ENCODE measurements around the gene MB.

MB gene

DNA sequence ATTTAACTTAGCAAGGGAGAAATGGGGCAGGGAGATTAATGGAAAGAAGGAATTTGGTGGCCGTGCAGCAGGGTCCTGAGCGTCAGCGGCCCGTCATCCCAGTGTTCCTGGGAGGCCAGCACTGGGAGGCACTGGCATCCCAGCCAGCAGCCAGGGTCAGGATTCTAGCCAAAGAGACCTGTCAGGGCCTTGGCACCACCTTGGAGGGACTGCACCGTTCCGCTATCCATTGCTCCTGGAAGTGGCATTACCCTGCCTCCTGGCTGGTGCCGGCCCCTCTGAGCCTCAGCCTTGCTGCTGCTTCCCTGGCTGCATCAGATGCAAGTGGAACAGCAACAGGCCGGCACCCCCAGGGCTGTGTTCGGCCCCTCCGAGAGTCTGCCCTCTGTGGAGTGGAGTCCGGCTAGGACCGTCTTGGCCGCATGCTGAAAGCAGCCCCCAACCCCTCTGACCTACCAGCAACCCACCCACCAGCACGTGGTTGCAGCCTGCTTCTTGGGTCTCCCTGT is 46.4 kb downstream of the MB start:
- no peak overlapping the region for H3K27ac Mint-ChIP-seq
- H3K4me3 Mint-ChIP-seq, result no peak overlapping the region
- H3K27me3 Mint-ChIP-seq (ENCODE audit: low read depth), result no peaks in the 10 kb centered on the region
- H3K9me3 Mint-ChIP-seq, result no peaks in the 10 kb centered on the region
- no peaks in the 10 kb centered on the region for H3K4me1 Mint-ChIP-seq (ENCODE audit: low read depth)
- H3K36me3 Mint-ChIP-seq (ENCODE audit: low read depth), result no peaks in the 10 kb centered on the region

GRCh38 chr22:35569916-35570315 is 47.2 kb downstream of the MB start:
- H3K36me3 Mint-ChIP-seq (ENCODE audit: low read depth), result no peaks in the 10 kb centered on the region
- H3K4me1 Mint-ChIP-seq (ENCODE audit: low read depth), result no peaks in the 10 kb centered on the region

DNA sequence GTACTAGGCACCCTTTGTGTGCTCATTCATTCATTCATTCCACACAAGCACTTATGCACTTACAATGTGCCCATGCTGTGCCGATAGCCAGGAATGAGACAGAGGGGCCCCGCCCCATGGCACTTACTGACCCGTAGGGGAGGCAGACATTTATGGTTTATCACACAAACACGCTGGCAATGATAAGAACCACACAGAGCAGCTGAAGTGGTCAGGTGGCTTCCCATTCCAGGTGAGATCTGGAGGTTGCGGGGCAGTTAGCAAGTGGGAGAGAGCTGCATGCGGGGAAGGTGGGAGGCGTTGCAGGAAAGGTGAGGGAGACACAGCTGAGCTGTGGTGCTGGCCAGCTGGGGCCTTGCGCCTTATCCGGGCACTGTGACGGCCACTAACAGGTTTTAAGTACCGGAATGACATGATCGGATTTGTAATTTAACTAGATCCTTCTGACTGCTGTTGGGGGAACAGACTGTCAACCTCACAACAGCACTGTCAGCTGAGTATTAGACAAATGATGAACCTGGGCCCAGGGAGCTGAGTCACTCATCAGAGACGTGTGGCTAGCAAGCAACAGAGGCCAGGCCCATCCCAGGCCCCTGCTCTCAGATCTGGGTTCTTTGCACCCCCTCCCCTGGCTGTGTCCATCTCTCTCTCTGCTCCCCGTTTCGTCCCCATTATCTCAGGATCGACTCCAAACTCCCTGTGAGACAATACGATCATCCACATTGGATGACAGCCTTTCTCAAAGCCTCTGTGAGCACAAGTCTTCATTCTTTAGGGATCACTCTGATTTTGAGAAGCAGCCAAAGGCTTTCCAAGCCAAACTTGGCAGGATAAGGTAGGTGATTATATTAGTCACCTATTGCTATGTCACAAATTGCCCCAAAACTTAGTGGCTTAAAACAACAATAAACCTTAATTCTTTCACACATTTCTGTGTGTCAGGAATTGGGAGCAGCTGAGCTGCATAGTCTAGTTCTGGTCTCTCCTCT is 48.1 kb downstream of the MB start:
- Mint-ChIP-seq H3K36me3 (ENCODE audit: low read depth) (no peaks in the 10 kb centered on the region), H3K4me1 (ENCODE audit: low read depth) (no peaks in the 10 kb centered on the region), H3K27ac (no peak overlapping the region), H3K9me3 (no peaks in the 10 kb centered on the region), H3K4me3 (no peak overlapping the region), H3K27me3 (ENCODE audit: low read depth) (no peaks in the 10 kb centered on the region)

More at GRCh38 chr22:35569916-35570315, 47.2 kb downstream of the MB start:
- no peak overlapping the region for H3K27ac Mint-ChIP-seq
- H3K4me3 Mint-ChIP-seq, result no peak overlapping the region
- H3K9me3 Mint-ChIP-seq, result no peaks in the 10 kb centered on the region
- no peaks in the 10 kb centered on the region for H3K27me3 Mint-ChIP-seq (ENCODE audit: low read depth)

- H3K4me1 Mint-ChIP-seq (ENCODE audit: low read depth), result no peaks in the 10 kb centered on the region
These were observed 49.6 kb downstream of the MB start for GRCh38 chr22:35567351-35568141.

DNA sequence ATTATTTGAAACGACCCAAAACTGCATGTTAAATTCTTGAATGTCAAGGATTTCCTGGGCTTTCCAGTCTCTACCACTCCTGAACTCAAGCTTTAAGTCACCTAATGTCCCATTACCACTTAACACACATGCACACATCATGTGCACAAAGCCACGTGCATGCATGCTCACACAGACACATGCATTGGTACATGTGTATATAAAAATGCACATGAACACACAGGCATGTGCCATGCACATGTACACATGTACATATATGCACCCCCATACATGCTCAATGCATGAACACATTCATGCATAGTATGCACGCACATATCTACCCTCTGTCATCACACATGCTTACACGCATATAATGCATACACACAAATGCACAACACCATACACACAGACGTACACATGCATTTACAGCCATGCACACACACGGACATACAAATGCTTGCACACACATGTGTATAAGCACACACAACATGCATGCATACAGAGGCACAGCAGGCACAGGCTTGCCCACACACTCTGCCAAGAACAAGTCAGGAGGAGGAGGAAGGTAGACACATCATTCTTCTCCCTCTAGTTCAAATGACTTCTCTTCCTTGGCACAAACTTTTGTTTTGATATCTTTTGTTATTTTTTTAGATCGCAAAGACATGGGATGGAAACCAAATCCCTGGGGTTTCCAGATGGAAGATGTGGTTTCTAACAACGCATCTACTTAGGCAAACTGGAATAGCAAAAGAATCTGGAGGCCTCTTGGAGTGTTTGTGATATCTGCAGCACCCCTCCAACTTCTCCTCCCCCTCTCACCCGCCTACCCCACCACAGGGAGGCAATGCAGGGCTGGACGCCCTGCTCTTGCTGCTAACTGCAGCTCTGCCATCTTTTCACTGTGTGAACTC is 51.9 kb downstream of the MB start:
- no peak overlapping the region for H3K4me3 Mint-ChIP-seq
- H3K36me3 Mint-ChIP-seq (ENCODE audit: low read depth), result no peaks in the 10 kb centered on the region
- peaks cover 7% of the 10 kb centered on the region for H3K27me3 Mint-ChIP-seq (ENCODE audit: low read depth)
- no peaks in the 10 kb centered on the region for H3K4me1 Mint-ChIP-seq (ENCODE audit: low read depth)
- no peaks in the 10 kb centered on the region for H3K9me3 Mint-ChIP-seq
- H3K27ac Mint-ChIP-seq, result no peak overlapping the region

More at GRCh38 chr22:35567351-35568141, 49.6 kb downstream of the MB start:
- no peaks in the 10 kb centered on the region for H3K9me3 Mint-ChIP-seq
- peaks cover 7% of the 10 kb centered on the region for H3K27me3 Mint-ChIP-seq (ENCODE audit: low read depth)
- no peak overlapping the region for H3K27ac Mint-ChIP-seq
- H3K4me3 Mint-ChIP-seq, result no peak overlapping the region
- no peaks in the 10 kb centered on the region for H3K36me3 Mint-ChIP-seq (ENCODE audit: low read depth)

DNA sequence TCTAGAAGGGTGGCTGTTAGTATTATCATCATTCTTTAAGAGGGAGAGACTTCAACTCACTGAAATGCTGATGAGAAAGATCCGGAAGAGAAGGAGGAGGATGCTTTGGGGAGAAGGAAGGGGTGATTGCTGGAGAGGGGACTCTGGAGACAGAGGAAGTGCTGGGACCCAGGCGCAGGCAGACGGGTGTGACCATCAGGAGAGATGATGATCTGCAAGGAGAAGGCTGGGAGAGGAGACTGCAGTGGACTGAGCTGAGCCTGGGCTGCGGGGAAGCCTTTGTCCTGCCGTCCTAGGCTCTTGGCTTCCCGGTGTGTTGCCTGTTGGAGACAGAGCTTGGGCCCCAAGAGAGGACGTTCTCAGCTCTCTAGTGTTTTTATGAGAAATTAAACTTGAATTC is 53.9 kb downstream of the MB start:
- H3K4me1 Mint-ChIP-seq (ENCODE audit: low read depth), result no peaks in the 10 kb centered on the region
- no peak overlapping the region for H3K27ac Mint-ChIP-seq
- peaks cover 4% of the 10 kb centered on the region for H3K9me3 Mint-ChIP-seq
- no peak overlapping the region for H3K4me3 Mint-ChIP-seq
- H3K36me3 Mint-ChIP-seq (ENCODE audit: low read depth), result no peaks in the 10 kb centered on the region
- H3K27me3 Mint-ChIP-seq (ENCODE audit: low read depth), result peaks cover 10% of the 10 kb centered on the region

DNA sequence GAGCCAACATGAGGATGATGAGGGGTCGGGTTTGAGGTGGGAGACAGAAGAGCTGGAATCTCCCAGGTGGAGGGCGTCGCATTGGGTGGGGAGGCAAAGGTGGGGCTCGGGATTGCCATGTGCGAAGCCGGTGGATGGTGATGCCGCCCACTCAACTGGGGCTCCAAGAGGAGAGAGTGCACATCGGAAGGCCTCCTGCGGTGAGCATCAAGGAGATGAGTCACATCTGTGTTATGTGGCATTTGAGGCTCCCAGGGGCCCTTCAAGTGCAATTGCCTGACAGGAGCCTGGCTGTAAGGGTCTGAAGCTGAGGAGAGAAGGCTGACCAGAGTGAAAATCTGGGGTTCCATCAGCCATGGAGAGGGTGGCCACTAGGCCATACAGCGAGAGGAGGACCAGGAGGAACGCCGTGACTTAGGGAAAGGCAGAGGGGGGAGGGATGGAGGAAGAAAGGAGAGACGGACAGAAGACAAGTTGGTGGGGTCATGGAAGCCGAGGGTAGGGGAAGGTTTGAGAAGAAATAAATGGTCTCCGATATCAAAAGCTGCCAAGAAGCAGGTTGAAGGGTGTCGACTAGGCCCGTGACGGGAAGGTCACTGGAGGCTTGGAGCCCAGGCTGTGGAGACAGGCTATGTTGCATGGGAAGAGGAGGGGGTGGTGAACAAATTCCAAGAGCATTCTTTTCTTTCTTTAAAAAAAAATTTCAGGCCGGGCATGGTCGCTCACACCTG is 55.2 kb downstream of the MB start:
- Mint-ChIP-seq H3K27me3 (ENCODE audit: low read depth) (peaks cover 16% of the 10 kb centered on the region), H3K4me3 (no peak overlapping the region), H3K9me3 (peaks cover 4% of the 10 kb centered on the region), H3K27ac (no peak overlapping the region), H3K4me1 (ENCODE audit: low read depth) (peaks cover 4% of the 10 kb centered on the region), H3K36me3 (ENCODE audit: low read depth) (no peaks in the 10 kb centered on the region)

GRCh38 chr22:35560824-35561223 is 56.3 kb downstream of the MB start:
- Mint-ChIP-seq H3K4me1 (ENCODE audit: low read depth) (peaks cover 4% of the 10 kb centered on the region), H3K27me3 (ENCODE audit: low read depth) (peaks cover 16% of the 10 kb centered on the region), H3K4me3 (no peak overlapping the region), H3K36me3 (ENCODE audit: low read depth) (no peaks in the 10 kb centered on the region), H3K27ac (no peak overlapping the region), H3K9me3 (peaks cover 4% of the 10 kb centered on the region)

- Mint-ChIP-seq H3K27me3 (ENCODE audit: low read depth) (peaks cover 16% of the 10 kb centered on the region), H3K36me3 (ENCODE audit: low read depth) (no peaks in the 10 kb centered on the region), H3K4me3 (no peak overlapping the region), H3K9me3 (peaks cover 4% of the 10 kb centered on the region), H3K4me1 (ENCODE audit: low read depth) (peaks cover 4% of the 10 kb centered on the region), H3K27ac (no peak overlapping the region)
These were observed 56.8 kb downstream of the MB start for GRCh38 chr22:35560366-35560765.

DNA sequence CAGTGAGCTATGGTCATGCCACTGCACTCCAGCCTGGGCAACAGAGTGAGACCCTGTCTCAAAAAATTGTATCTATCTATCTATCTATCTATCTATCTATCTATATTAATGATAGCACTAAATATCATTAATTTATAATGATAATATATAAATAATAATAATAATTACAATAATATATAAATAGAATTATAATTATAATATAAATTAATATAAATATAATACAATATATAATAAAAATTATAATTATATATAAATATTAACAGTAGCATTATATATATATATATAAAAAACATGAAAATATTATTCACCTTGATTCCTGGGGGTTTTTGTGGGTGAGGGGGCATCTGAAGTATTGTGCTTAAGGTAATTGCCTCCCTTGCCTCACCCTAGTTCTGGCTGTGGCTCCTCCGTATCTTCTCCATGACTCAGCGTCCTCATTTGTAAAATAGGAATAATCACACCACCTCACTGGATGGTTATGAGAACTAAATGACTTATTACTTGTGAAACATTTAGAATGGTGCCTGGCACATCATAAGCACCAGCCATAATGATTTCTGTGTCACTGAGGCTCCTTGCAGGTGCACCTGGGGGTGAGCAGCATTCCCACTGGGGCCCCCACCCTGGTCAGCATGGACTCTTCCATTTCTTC is 57.6 kb downstream of the MB start:
- H3K9me3 Mint-ChIP-seq, result peaks cover 4% of the 10 kb centered on the region
- no peaks in the 10 kb centered on the region for H3K36me3 Mint-ChIP-seq (ENCODE audit: low read depth)
- peaks cover 4% of the 10 kb centered on the region for H3K4me1 Mint-ChIP-seq (ENCODE audit: low read depth)
- H3K27ac Mint-ChIP-seq, result no peak overlapping the region
- H3K4me3 Mint-ChIP-seq, result no peak overlapping the region
- H3K27me3 Mint-ChIP-seq (ENCODE audit: low read depth), result peaks cover 16% of the 10 kb centered on the region

- Mint-ChIP-seq H3K9me3 (peaks cover 4% of the 10 kb centered on the region), H3K27me3 (ENCODE audit: low read depth) (peaks cover 16% of the 10 kb centered on the region), H3K4me1 (ENCODE audit: low read depth) (peaks cover 4% of the 10 kb centered on the region), H3K4me3 (no peak overlapping the region), H3K27ac (no peak overlapping the region), H3K36me3 (ENCODE audit: low read depth) (no peaks in the 10 kb centered on the region)
These were observed 58.4 kb downstream of the MB start for GRCh38 chr22:35558719-35559118.

DNA sequence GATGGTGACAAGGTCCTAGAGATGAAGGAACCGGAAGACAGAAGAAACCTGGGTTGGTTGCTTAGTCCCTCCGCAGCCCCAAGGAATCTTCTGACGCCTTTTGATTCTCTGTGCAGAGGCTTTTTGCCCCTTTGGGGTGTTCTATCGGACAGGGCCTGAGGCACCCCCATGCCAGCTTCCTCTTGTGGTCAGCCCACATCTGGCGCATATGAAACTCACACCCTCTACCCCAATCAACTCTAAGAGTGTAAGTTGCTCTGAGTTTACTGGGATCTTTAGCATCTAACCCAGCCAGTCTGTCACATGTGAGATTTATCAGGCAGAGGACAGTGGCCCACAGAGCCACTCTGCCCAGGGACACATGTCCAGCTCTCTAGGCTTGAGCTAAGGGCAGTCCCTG is 59.1 kb downstream of the MB start:
- Mint-ChIP-seq H3K9me3 (peaks cover 4% of the 10 kb centered on the region), H3K4me3 (no peak overlapping the region), H3K4me1 (ENCODE audit: low read depth) (peaks cover 4% of the 10 kb centered on the region), H3K27me3 (ENCODE audit: low read depth) (peaks cover 9% of the 10 kb centered on the region), H3K36me3 (ENCODE audit: low read depth) (no peaks in the 10 kb centered on the region), H3K27ac (no peak overlapping the region)
